Neural cell (in vitro differentiated cells): ENCODE measurements around the gene NCKAP5. TPM values are rescaled to one million over a fixed set of nuclear protein-coding genes. Genes with fewer than 3 reads are reported as not detected.

Experiments
- H2AFZ ChIP-seq: fragments of 200-600, 300-800 bp; sonication (generic), shearing (Covaris generic); 2 replicates; pipeline ENCODE4 v1.6.0; 2014; ENCODE audit warnings: low read depth, mild to moderate bottlenecking, antibody characterized with exemption, low read length, moderate library complexity
- H3F3A ChIP-seq: fragments of 200-600 bp; shearing (Covaris generic); 2 replicates; pipeline ENCODE4 v1.6.1; 2016; ENCODE audit warnings: mild to moderate bottlenecking, moderate library complexity, mixed read lengths, antibody characterized with exemption, low read length; ENCODE audit not compliant: insufficient read depth, poor library complexity, severe bottlenecking
- H3K27ac ChIP-seq: fragments of 200-600, 300-800 bp; sonication (generic), shearing (Covaris generic); 2 replicates; pipeline ENCODE4 v1.5.1; 2014; ENCODE audit warnings: mild to moderate bottlenecking, low read length, moderate library complexity
- H3K27me3 ChIP-seq: fragments of 300-800, 200-600 bp; sonication (generic), shearing (Covaris generic); 2 replicates; pipeline ENCODE4 v1.6.0; 2014; ENCODE audit warnings: mild to moderate bottlenecking, low read depth, low read length, moderate library complexity; ENCODE audit not compliant: insufficient read depth
- H3K36me3 ChIP-seq: fragments of 300-800, 200-600 bp; sonication (generic), shearing (Covaris generic); 2 replicates; pipeline ENCODE4 v1.5.1; 2014; ENCODE audit warnings: mild to moderate bottlenecking, antibody characterized with exemption, low read length, moderate library complexity; ENCODE audit not compliant: insufficient read depth
- H3K4me2 ChIP-seq: fragments of 300-800, 200-600 bp; sonication (generic), shearing (Covaris generic); 2 replicates; pipeline ENCODE4 v1.6.0; 2014; ENCODE audit warnings: mild to moderate bottlenecking, low read length
- H3K4me3 ChIP-seq: fragments of 300-800, 200-600 bp; sonication (generic), shearing (Covaris generic); 2 replicates; pipeline ENCODE4 v1.5.1; 2014; ENCODE audit warnings: mild to moderate bottlenecking, low read length, moderate library complexity
- H3K79me2 ChIP-seq: fragments of 200-600 bp; shearing (Covaris generic); replicated peaks from 2 replicates; pipeline ENCODE4 v1.6.0; 2014; ENCODE audit warnings: mild to moderate bottlenecking, low read length, moderate library complexity; ENCODE audit not compliant: insufficient read depth
- H3K9ac ChIP-seq: fragments of 300-800, 200-600 bp; sonication (generic), shearing (Covaris generic); 2 replicates; pipeline ENCODE4 v1.6.1; 2016; ENCODE audit warnings: mild to moderate bottlenecking, low read length, mixed read lengths
- H3K9me2 ChIP-seq: fragments of 200-600 bp; shearing (Covaris generic); 2 replicates; pipeline ENCODE4 v1.6.1; 2016; ENCODE audit warnings: mild to moderate bottlenecking, low read length, mixed read lengths; ENCODE audit not compliant: insufficient read depth
- H3K9me3 ChIP-seq: fragments of 200-600, 300-800 bp; sonication (generic), shearing (Covaris generic); 2 replicates; pipeline ENCODE4 v1.6.1; 2016; ENCODE audit warnings: mild to moderate bottlenecking, mixed run types, low read length, moderate library complexity, mixed read lengths
- H4K20me1 ChIP-seq: fragments of 200-600 bp; shearing (Covaris generic); 2 replicates; pipeline ENCODE4 v1.6.1; 2016; ENCODE audit warnings: mild to moderate bottlenecking, mixed run types; ENCODE audit not compliant: insufficient read depth
- CTCF ChIP-seq: fragments of 450-650 bp; IDR thresholded peaks from 2 replicates; pipeline ENCODE4 v1.5.1; 2014; ENCODE audit warnings: antibody characterized with exemption, mild to moderate bottlenecking, moderate library complexity; ENCODE audit not compliant: poor library complexity, severe bottlenecking
- EP300 ChIP-seq: fragments of 450-650 bp; conservative IDR thresholded peaks from 2 replicates; pipeline ENCODE4 v1.6.1; 2014; ENCODE audit warnings: antibody characterized with exemption, mild to moderate bottlenecking, moderate library complexity; ENCODE audit not compliant: poor library complexity, severe bottlenecking
- EZH2 ChIP-seq: fragments of 200-600, 300-800 bp; shearing (Covaris generic), sonication (generic); IDR thresholded peaks from 2 replicates; pipeline ENCODE4 v1.6.1; 2014; ENCODE audit warnings: antibody characterized with exemption, low read length, borderline replicate concordance, mild to moderate bottlenecking; ENCODE audit not compliant: insufficient read depth, poor library complexity, severe bottlenecking
- MXI1 ChIP-seq: fragments of 450-650 bp; conservative IDR thresholded peaks from 2 replicates; pipeline ENCODE4 v1.6.1; 2014; ENCODE audit warnings: antibody characterized with exemption, mild to moderate bottlenecking; ENCODE audit not compliant: poor library complexity, severe bottlenecking
- POLR2AphosphoS5 ChIP-seq: IDR thresholded peaks from 2 replicates; pipeline ENCODE4 v1.6.1; 2012
- RAD21 ChIP-seq: fragments of 450-650 bp; conservative IDR thresholded peaks from 2 replicates; pipeline ENCODE4 v1.6.1; 2014; ENCODE audit warnings: antibody characterized with exemption, mild to moderate bottlenecking, moderate library complexity
- REST ChIP-seq: IDR thresholded peaks from 2 replicates; pipeline ENCODE4 v1.6.1; 2012; ENCODE audit warnings: borderline replicate concordance
- SMC3 ChIP-seq: fragments of 450-650 bp; conservative IDR thresholded peaks from 2 replicates; pipeline ENCODE4 v1.6.1; 2014; ENCODE audit warnings: antibody characterized with exemption, mild to moderate bottlenecking, moderate library complexity; ENCODE audit not compliant: poor library complexity
- TAF1 ChIP-seq: IDR thresholded peaks from 2 replicates; pipeline ENCODE4 v1.6.1; 2012; ENCODE audit warnings: low read depth
- polyA plus RNA-seq: library from polyadenylated mRNA; depleted of rRNA; stranded (reverse); fragments of >200 nt; gene quantifications from 2 replicates; pipeline ENCODE4 v1.2.3, GENCODE V29; 2014

NCKAP5 gene
- polyA plus RNA-seq, 1 donor from 2014 or later: 2.4 TPM

- H3K4me3 ChIP-seq: no peak overlapping the region
- H3F3A ChIP-seq: no peaks in the 10 kb centered on the region
- no peaks in the 10 kb centered on the region for H3K9me2 ChIP-seq
- no peak overlapping the region for H3K27ac ChIP-seq
- no peak for TF ChIP-seq TAF1
- TF ChIP-seq REST: no peak
- TF ChIP-seq RAD21: no peak
- no peak for TF ChIP-seq MXI1
- no peak for TF ChIP-seq EP300
- TF ChIP-seq SMC3: no peak
- TF ChIP-seq EZH2: no peak
- TF ChIP-seq CTCF: no peak
- TF ChIP-seq POLR2AphosphoS5: no peak
- H4K20me1 ChIP-seq: no peaks in the 10 kb centered on the region
- no peak overlapping the region for H3K4me2 ChIP-seq
- no peaks in the 10 kb centered on the region for H3K27me3 ChIP-seq
- no peaks in the 10 kb centered on the region for H3K9me3 ChIP-seq
- H3K9ac ChIP-seq: no peak overlapping the region
- no peaks in the 10 kb centered on the region for H3K79me2 ChIP-seq
- H3K36me3 ChIP-seq: no peaks in the 10 kb centered on the region
- H2AFZ ChIP-seq: no peak overlapping the region
Measured at GRCh38 chr2:132741754-132742153, 826.5 kb downstream of the NCKAP5 start.

- H3K27me3 ChIP-seq: no peaks in the 10 kb centered on the region
- H3K27ac ChIP-seq: no peak overlapping the region
- no peak overlapping the region for H3K9ac ChIP-seq
- no peaks in the 10 kb centered on the region for H3F3A ChIP-seq
- no peaks in the 10 kb centered on the region for H3K9me3 ChIP-seq
- no peaks in the 10 kb centered on the region for H3K79me2 ChIP-seq
- H3K36me3 ChIP-seq: no peaks in the 10 kb centered on the region
- TF ChIP-seq POLR2AphosphoS5 (no peak), REST (no peak), CTCF (no peak), TAF1 (no peak), EP300 (no peak), MXI1 (no peak), SMC3 (no peak)
- no peaks in the 10 kb centered on the region for H3K9me2 ChIP-seq
- no peak overlapping the region for H3K4me3 ChIP-seq
- no peak overlapping the region for H3K4me2 ChIP-seq
- no peak overlapping the region for H2AFZ ChIP-seq
- no peaks in the 10 kb centered on the region for H4K20me1 ChIP-seq
Measured at GRCh38 chr2:132740081-132740720, 828.1 kb downstream of the NCKAP5 start.
